ENCODE results near the gene RHOT2. TPM values are rescaled to one million over a fixed set of nuclear protein-coding genes. Genes with fewer than 3 reads are reported as not detected.

RHOT2 gene
- total RNA-seq (100 to 1,000 TPM; 202 to 209 TPM), total RNA-seq (89.1 to 237 (median 148) reads per million in 172 experiments)
- 106 TPM for polyA plus RNA-seq (2013, experiment 1 of 2)
- polyA plus RNA-seq (2013, experiment 2 of 2), result 138 TPM

GRCh38 chr16:667780-668518, at the start of gene RHOT2:
TSS of gene RHOT2 (plus strand) at chr16:668132. CDS start at chr16:668200, 68 bp downstream.
- peaks cover 30% of the 10 kb centered on the region for H3K4me1 ChIP-seq (ENCODE audit: insufficient read depth, low read length)
- TF ChIP-seq CTCF (IDR thresholded peaks at IDR 0.05), result peak; percentile 67
- no peaks in the 10 kb centered on the region for H3K9me3 Mint-ChIP-seq
- CTCF ChIA-PET, result interaction anchor here (0.6 to 1.3 kb wide), 7 partner anchors 11 to 1800 kb away, joined by 3 to 6 read pairs (median 3); no protein-coding TSS in a partner anchor
- peaks cover 9% of the 10 kb centered on the region for H3K36me3 Mint-ChIP-seq (ENCODE audit: low read depth)
- peak within 1 kb of the TSS; percentile 75 for H3K27ac Mint-ChIP-seq
- H3K4me1 Mint-ChIP-seq (ENCODE audit: low read depth), result peaks cover 6% of the 10 kb centered on the region
- intact Hi-C loops (cut with DNase I, micrococcal nuclease), result no loop called here
- peak; percentile 80 to 96 (median 92) for DNase-seq
- no peaks in the 10 kb centered on the region for H3K27me3 Mint-ChIP-seq
- ATAC-seq (ENCODE audit: poor library complexity), result peak; percentile 92
- peak within 1 kb of the TSS; percentile 63 for H3K4me3 ChIP-seq (ENCODE audit: low read length)
- no peaks in the 10 kb centered on the region for H3K9me3 ChIP-seq (ENCODE audit: control insufficient read depth in 1 of 2, insufficient read depth in 1 of 2, low read length in 2 of 2)
- H3K4me3 Mint-ChIP-seq, result peak within 1 kb of the TSS; percentile 83
- POLR2A ChIA-PET, result interaction anchor here (0.7 to 2.0 kb wide), 12 partner anchors 8 to 316 kb away, joined by 3 to 17 read pairs (median 6); partner anchors contain the start of genes AXIN1, JMJD8, METTL26 and PIGQ
- no peaks in the 10 kb centered on the region for H3K27me3 ChIP-seq (ENCODE audit: control insufficient read depth in 1 of 2, insufficient read depth in 2 of 2, low read length in 2 of 2)
- peak within 1 kb of the TSS; percentile 28 to 56 for H3K27ac ChIP-seq (ENCODE audit: low read depth in 1 of 2, low read length in 2 of 2)
- peaks cover 31% of the 10 kb centered on the region for H3K36me3 ChIP-seq (ENCODE audit: insufficient read depth, low read length)

DNA sequence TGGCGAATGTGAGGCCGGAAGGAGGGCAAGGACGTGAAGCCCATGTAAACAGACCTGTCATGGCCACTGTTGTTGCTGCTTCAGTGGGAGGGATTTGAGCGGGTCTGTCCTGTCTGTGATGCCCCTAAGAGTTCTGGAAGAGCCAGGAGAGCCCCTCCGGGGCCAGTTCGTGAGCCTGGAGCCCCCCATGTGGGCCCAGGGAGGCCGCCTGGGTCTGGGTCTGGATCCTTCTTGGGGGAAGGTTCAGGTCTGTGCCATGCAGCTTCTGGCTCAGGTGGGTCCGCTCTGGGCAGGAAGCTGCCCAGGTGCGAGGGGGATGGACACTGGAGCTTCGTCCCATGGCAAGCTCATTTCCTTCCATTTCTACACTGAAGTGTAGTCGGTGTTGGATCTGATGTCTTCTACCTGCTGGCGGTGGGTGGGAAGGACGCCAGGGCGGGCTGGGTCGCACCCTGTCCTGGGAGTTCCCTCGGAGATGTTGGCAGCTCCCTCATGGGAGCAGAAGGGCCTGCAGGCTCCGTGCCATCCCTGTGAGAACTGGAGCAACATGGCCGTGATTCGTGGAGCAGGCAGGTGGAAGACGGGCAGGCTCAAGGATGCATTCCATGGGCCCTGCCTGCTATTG, 48.3 kb upstream of the RHOT2 start:
- no peak overlapping the region for H3K4me3 ChIP-seq (ENCODE audit: low read length)
- POLR2A ChIA-PET, result no interaction called here
- ATAC-seq (ENCODE audit: poor library complexity) (no peak), DNase-seq (no peak)
- H3K27me3 Mint-ChIP-seq, result no peaks in the 10 kb centered on the region
- H3K9me3 Mint-ChIP-seq, result no peaks in the 10 kb centered on the region
- H3K9me3 ChIP-seq (ENCODE audit: control insufficient read depth in 1 of 2, insufficient read depth in 1 of 2, low read length in 2 of 2), result no peaks in the 10 kb centered on the region
- intact Hi-C loops (cut with DNase I, micrococcal nuclease), result no loop called here
- H3K36me3 Mint-ChIP-seq (ENCODE audit: low read depth), result no peaks in the 10 kb centered on the region
- no peaks in the 10 kb centered on the region for H3K27me3 ChIP-seq (ENCODE audit: control insufficient read depth in 1 of 2, insufficient read depth in 2 of 2, low read length in 2 of 2)
- peaks cover 3% of the 10 kb centered on the region for H3K36me3 ChIP-seq (ENCODE audit: insufficient read depth, low read length)
- no peaks in the 10 kb centered on the region for H3K4me1 Mint-ChIP-seq (ENCODE audit: low read depth)
- no peaks in the 10 kb centered on the region for H3K4me1 ChIP-seq (ENCODE audit: insufficient read depth, low read length)
- no peak overlapping the region for H3K27ac ChIP-seq (ENCODE audit: low read depth in 1 of 2, low read length in 2 of 2)
- CTCF ChIA-PET, result no interaction called here
- H3K4me3 Mint-ChIP-seq, result no peak overlapping the region
- H3K27ac Mint-ChIP-seq, result no peak overlapping the region
- no peak for TF ChIP-seq CTCF (IDR thresholded peaks at IDR 0.05)

DNA sequence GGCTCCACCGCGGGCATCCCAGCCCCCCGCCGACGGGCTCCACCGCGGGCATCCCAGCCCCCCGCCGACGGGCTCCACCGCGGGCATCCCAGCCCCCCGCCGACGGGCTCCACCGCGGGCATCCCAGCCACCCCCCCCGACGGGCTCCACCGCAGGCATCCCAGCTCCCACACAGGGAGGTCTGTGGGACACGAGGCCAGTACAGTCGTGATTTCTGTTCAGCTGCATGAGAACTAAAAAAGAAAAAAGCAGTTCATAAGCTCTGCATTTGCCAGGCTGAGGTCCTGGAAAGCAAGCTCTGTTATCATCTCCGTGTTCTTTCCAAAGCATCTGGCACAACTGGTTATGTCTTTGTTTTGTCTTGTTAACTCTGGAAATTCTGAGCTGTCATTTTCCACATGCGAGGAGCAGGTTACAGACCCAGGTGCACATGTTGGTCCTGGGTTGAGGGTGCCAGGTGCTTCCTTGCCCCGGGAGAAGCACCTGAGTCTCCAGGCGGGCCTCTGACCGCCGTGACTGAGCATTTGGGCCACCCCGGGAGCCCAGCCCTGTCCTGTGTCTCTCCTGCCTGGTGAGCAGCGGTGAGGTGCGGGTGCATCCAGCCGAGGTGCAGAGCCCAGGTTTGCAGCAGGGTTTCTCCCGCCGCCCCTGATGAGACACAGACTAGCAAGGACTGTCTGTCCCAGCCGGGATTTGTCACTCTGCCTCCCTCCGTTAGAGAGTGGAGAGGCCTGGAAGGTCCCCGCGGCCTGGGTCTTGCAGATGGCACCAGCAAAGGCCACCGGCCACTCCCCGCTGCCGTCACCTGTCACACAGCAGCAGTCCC, 47.0 kb upstream of the RHOT2 start:
- H3K27ac ChIP-seq (ENCODE audit: low read depth in 1 of 2, low read length in 2 of 2), result no peak overlapping the region
- H3K9me3 ChIP-seq (ENCODE audit: control insufficient read depth in 1 of 2, insufficient read depth in 1 of 2, low read length in 2 of 2), result no peaks in the 10 kb centered on the region
- Mint-ChIP-seq H3K4me1 (ENCODE audit: low read depth) (no peaks in the 10 kb centered on the region), H3K27ac (no peak overlapping the region), H3K4me3 (no peak overlapping the region), H3K9me3 (no peaks in the 10 kb centered on the region), H3K27me3 (no peaks in the 10 kb centered on the region), H3K36me3 (ENCODE audit: low read depth) (no peaks in the 10 kb centered on the region)
- POLR2A ChIA-PET, result no interaction called here
- DNase-seq (no peak), ATAC-seq (ENCODE audit: poor library complexity) (no peak)
- H3K4me1 ChIP-seq (ENCODE audit: insufficient read depth, low read length), result no peaks in the 10 kb centered on the region
- H3K27me3 ChIP-seq (ENCODE audit: control insufficient read depth in 1 of 2, insufficient read depth in 2 of 2, low read length in 2 of 2), result no peaks in the 10 kb centered on the region
- no peak overlapping the region for H3K4me3 ChIP-seq (ENCODE audit: low read length)
- intact Hi-C loops (cut with DNase I, micrococcal nuclease), result no loop called here
- H3K36me3 ChIP-seq (ENCODE audit: insufficient read depth, low read length), result peaks cover 3% of the 10 kb centered on the region
- no peak for TF ChIP-seq CTCF (IDR thresholded peaks at IDR 0.05)
- CTCF ChIA-PET, result no interaction called here
